NCI-H2107 (cell line): ENCODE results near the gene OGFR.
"Not testable (repeated sequence)": the region's sequence is repeated elsewhere in the genome, so short reads cannot be mapped to it uniquely, and the experiment has no call there.

ENCODE experiments used
- DNase-seq: peaks from one replicate; lab custom pipeline; 2025; lab: John Stamatoyannopoulos, UW

OGFR gene

DNA sequence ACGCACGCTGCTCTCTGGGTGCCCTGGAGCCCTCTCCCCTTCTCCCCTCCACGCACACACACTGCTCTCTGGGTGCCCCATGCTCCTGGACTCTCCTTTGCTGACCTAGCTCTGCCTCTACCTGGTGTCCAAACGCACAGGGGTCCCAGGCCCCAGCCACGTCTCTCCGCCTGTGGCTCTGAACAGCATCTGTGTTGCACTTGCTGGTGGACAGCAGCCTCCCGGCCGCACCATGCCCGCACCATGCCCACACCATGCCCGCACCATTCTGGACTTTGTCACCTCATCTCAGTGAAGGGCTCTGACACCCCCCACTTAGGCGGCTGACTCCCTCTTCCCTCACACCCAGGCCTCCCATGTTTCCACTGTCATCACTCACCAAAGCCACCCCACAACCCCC, 35.2 kb downstream of the OGFR start:
- DNase-seq: no peak

DNA sequence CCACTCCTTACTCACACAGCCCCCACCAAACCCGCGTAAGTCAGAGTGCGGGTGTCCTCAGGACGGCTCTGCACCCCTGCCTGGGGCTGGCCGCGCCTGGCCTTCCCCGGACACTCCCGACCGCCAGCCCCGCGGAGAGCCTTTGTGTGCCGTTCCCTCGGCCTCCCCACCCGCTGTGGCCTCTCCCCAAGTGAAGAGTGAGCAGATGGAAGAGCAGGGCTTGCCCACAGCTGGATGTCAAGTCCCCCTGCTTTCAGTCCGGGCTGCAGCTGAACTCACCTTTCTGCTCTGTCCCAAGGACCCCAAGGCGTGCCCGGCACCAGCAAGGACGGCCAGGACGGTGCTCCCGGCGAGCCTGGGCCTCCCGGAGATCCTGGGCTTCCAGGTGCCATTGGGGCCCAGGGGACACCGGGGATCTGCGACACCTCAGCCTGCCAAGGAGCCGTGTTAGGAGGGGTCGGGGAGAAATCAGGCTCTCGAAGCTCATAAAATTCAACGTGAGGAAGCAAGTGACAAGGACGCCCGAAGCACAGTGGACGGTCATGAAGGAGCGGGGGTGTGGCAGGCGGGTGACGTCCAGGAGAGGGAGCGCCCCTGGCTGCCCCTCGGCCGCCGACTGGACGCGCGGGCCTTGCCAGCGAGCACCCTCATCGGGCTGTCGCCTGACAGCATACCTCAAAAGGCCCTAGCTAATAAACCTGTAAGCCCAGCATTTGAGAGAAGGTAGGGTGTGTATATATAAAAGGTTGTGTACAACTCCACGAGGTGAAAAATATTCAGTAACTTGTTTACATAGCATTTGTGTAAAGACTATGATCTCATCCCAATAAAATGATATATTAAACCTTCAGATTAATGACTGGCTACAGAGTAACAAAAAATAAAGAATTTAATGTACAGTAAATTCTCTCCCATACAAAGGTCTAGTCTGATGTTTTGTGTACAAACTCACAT, 35.9 kb downstream of the OGFR start:
- no peak for DNase-seq

DNA sequence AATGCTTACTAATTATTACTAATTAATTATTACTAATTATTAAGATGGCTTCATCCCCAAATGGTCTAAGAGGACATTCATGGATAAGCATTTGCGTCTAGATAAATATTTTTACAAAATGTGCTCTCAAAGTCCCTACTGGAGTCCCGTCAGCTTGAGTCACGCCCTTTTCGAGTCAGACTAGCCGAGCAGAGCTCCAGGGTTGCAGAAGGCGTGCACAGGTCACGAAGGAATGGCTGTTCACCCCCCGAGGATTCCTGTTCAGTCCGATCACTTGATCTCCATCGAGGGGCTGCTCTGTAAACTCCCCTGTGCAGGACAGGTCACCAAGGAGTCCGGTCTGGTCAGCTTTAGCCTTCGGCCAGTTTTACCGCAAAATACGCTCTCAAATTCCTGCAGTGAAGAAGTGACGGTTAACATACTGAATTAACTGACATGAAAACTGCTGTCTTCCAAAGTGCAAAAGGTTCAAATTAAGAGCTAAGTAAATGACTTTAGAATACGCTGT, 37.1 kb downstream of the OGFR start:
- no peak for DNase-seq

DNA sequence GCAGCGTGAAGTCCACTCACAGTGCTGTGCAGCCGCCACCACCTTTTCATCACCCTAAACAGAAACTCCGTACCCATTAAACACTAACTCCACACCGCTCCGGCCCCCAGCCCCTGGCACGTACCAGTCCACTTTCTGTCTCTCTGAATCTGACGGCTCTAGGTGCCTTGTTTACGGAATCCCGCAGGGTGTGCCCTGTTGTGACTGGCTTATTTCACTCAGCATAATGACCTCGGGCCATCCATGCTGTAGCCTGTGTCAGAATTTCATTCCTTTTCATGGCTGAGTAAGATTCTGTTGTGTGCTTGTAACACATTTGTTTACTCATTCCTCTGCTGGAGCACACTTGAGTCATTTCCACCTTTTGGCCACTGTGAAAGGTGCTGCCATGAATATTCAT, 39.0 kb downstream of the OGFR start:
- DNase-seq: no peak

DNA sequence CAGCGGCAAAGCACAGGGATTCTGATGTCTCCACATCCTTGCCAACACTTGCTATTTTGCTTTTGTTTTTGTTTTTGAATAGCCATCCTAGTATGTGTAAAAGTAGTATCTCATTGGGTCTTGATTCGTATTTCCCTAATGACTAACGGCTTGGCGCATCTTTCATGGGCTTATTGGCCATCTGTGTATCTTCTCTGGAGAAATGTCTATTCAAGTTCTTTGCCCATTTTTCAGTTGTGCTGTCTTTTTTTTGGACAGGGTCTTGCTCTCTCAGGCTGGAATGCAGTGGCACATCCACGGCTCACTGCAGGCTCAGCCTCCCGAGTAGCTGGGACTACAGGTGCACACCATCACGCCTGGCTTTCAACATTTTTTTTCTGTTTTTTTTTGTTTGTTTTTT, 39.5 kb downstream of the OGFR start:
- DNase-seq: no peak

DNA sequence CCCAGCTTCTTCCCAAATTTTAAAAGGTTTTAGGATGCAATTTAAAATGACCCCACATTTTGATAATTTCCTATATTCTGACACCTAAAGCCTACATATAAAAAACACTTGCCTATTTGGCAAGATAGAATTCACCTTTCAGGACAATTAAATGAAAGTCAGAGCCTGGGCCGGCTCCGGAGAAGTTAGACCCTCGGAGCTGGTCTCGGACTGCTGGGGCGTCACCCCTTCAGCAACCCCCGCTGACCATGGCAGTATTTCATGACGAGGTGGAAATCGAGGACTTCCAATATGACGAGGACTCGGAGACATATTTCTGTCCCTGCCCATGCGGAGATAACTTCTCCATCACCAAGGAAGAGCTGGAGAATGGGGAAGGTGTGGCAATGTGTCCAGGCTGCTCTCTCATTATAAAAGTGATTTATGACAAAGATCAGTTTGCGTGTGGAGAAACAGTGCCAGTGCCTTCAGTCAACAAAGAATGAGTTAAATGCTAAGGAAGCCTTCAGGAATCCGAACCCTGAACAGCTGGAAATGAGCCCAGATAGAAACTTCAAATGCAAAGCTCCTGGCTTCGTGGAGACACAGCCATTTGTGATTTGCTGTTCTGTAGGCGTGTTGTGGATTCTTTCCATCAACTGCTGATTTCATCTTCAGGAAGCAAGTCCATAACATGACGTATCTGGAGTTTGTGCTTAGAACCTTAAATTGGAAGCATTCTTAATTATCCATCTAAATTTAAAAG, 41.0 kb downstream of the OGFR start:
- no peak for DNase-seq

DNA sequence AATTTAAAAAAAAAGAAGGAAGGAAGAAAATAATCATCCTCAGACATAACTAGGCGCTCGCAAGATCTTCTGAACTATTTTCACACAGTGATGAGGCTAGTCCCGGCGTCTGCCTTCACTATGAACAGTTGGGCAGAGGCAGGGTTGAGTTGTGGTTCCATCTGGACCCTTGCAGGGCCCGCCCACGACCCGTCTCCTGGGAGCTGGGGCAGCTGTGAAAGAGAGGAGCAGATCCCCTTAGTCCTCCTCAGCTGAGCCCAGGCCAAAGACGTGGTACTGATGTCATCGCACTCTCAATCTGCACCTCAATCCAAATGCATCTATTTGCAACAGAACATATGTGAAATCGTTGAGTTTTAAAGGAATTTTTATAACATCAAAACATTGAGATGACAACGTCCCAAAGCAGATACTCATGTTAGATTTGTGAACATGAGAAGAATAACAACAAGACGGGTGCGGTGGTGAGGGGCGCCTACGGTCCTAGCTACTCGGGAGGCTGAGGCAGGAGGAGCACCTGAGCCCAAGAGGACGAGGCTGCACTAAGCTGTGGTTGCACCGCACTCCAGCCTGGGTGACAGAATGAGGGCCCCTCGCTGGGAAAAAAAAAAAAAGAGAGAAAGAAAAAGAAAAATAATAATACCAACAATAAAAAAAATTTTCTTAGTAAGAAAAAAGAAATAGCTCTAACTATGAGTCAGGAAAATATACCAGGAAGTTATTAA, 41.7 kb downstream of the OGFR start:
- no peak for DNase-seq

GRCh38 chr20:62848917-62849316, 44.3 kb downstream of the OGFR start:
- DNase-seq: not testable (repeated sequence)

- DNase-seq: no peak
Observed at GRCh38 chr20:62849431-62849830, 44.8 kb downstream of the OGFR start.

- DNase-seq: no peak
Observed at GRCh38 chr20:62850333-62850974, 45.8 kb downstream of the OGFR start.

- DNase-seq: no peak
Observed at GRCh38 chr20:62852196-62852595, 47.6 kb downstream of the OGFR start.

- DNase-seq: no peak
Observed at GRCh38 chr20:62852841-62853240, 48.2 kb downstream of the OGFR start.

DNA sequence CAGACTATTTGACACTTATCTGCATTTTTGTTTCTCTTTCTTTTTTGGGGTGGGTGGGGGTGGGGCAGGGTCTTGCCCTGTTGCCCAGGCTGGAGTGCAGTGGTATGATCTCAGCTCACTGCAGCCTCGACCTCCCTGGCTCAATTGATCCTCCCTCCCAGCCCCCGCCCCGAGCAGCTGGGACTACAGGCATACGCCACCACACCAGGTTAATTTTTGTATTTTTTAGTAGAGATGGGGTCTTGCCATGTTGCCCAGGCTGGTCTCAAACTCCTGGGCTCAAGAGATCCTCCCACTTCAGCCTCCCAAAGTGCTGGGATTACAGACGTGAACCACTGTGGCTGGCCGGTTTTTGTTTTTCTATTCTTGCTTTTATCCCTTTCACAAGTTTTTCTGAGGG, 48.7 kb downstream of the OGFR start:
- not testable (repeated sequence) for DNase-seq

DNA sequence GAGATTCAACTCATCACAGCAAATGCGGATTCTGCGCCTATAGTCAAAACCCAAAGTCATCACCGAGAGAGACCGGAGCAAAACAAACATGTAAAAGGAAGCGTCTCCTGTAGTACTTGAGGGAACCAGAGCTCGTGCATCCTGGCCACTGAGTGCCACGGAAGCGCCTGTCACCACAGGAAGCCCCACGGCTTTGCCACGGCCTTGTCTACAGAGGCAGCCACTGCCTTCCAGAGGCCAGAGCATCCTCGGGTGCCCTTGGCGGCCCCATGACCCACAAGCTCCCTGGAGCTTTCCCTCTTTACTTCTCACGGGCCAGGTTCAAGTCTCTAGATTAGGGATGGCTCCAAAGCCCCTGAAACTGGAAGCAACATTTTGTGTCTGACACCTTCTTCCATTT, 49.5 kb downstream of the OGFR start:
- DNase-seq: no peak

DNA sequence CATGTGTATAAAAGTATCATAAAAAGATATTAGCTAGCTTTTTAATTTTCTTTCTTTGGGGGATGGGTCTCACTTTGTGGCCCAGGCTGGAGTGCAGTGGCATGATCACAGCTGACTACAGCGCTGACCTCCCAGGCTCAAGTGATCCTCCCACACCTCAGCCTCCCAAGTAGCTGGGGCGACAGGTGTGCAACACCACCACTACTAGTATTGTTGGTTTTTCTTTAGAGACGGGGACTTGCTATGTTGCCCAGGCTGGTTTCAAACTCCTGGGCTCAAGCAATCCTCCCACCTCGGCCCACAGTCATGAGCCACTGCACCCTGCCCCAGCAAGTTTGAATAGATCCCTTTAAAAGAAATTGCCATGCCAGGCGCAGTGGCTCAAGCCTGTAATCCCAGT, 50.5 kb downstream of the OGFR start:
- DNase-seq: no peak

DNA sequence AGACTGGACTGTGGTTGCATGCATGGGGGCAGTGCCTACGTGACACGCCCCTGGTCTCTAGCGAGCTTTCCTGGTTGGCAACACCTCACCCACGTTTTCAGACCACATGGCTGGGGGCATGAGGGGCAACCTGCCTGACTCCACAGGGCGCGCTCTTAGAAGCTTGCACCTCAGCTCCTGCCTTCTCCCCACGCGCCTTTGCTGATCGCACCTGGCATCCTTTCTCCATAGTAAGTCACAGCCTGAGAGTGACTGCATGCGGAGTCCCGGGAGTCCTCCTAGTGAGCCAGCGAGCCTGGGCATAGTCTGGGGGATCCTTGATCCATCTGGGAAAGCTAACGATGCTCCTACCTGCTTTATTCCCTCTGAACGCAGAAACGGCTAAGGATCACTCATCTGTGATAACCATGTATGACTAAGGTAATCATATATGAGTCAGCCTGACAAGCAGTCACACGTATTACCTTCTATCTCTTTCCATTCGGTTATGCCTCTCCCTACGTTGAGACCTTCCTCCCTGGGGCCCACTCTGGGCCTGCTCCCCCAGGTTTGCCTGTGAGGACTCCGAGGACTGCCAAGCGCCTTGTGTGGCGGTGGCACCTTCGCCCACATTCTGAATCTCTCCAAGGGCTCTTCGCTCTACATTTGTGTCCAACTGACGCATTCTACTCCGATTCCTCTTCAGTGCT, 52.4 kb downstream of the OGFR start:
- no peak for DNase-seq

DNA sequence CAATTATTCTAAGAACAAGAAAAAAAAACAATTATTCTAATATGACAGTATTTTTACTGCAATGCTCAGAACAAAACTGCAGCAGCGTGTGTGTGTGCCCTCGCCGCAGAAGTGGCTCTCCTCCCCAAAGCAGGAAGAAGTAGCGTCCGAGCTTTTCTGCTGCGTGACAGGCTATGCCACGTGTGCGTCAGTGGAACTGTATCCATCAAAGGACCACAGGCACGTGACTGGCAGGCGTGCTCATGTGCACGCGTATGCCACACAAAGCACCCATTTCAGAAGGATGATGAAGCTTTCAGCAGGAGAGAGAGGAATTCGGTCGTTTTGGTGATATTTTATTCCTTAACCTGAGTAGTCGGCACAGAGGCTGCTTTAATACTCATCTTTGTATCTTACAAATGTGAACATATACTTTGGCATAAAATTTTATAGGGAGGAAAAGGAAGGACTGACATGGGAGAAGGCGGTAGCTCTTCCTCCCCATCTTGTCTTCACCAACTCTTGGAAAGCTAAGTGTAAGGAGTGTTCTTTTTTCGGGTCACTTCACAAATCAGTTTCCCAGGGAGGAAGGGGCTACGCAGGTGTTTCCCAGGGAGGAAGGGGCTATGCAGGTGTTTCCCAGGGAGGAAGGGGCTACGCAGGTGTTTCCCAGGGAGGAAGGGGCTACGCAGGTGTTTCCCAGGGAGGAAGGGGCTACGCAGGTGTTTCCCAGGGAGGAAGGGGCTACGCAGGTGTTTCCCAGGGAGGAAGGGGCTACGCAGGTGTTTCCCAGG, 53.6 kb downstream of the OGFR start:
- DNase-seq: no peak

GRCh38 chr20:62859721-62860120, 55.1 kb downstream of the OGFR start:
- no peak for DNase-seq

DNA sequence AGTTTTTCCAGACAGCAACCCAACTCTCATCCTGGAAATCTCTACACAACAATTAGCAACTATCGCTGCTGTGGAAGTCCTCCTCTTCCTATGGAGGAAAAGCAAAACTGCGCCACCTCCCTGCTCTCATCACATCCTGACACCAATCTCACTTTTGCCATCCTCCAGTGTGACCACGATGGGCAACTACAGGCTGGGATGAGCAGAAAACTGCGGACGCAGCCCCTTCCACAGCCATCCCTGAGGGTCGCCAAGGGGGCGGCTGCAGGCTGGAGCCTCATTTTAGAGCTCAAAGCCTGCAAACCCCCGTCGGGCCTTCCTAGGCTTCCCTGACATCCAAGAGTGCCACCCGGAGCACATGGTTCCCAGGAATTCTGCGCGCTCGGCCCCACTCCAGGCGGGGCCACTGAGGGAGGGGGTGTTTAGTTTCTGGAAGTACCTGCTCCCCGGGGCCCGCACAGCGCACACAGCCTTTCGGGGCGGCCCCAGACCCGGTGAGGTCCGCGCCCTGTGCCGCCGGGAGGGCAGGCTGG, 55.8 kb downstream of the OGFR start:
- DNase-seq: no peak
